VCaP (cell line): ENCODE measurements around the gene KSR1.

ENCODE experiments used
- H3K27ac ChIP-seq: fragments of 450-650 bp; 2 replicates; pipeline ENCODE4 v1.5.1; 2017
- CTCF ChIP-seq: fragments of 450-650 bp; conservative IDR thresholded peaks from 2 replicates; pipeline ENCODE4 v1.5.1; 2017; ENCODE audit warnings: mild to moderate bottlenecking, moderate library complexity

The KSR1 gene

GRCh38 chr17:27535178-27535928 is 79.1 kb downstream of the KSR1 start:
- TF ChIP-seq CTCF = no peak
- H3K27ac ChIP-seq = no peak overlapping the region

DNA sequence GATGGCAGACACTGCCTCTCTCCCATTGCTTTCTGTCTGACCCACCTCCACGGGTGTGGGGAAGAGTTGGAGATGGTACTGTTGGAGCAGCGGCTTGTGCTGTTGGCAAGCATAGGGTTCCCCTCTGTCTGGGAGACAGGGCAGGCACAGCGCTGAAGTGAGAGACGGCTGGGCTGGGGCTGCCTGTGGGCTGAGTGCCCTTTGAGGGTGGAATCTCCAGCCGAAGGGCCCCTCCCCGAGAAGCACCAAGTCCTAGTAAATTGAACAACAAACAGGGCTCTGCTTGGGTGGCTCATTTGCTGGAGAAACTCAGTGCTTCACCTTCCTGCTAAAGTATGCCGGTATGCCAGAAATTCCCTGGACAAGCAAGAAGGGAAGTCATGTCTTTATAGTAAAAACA is 79.7 kb downstream of the KSR1 start:
- TF ChIP-seq CTCF = no peak
- no peak overlapping the region for H3K27ac ChIP-seq

- no peak for TF ChIP-seq CTCF
These were observed 80.5 kb downstream of the KSR1 start for GRCh38 chr17:27536781-27537180.

GRCh38 chr17:27538156-27538955 is 82.1 kb downstream of the KSR1 start:
- H3K27ac ChIP-seq = no peak overlapping the region
- TF ChIP-seq CTCF = no peak

More at GRCh38 chr17:27536781-27537180, 80.5 kb downstream of the KSR1 start:
- no peak overlapping the region for H3K27ac ChIP-seq

GRCh38 chr17:27539152-27539551 is 82.9 kb downstream of the KSR1 start:
- H3K27ac ChIP-seq = no peak overlapping the region
- TF ChIP-seq CTCF = no peak

DNA sequence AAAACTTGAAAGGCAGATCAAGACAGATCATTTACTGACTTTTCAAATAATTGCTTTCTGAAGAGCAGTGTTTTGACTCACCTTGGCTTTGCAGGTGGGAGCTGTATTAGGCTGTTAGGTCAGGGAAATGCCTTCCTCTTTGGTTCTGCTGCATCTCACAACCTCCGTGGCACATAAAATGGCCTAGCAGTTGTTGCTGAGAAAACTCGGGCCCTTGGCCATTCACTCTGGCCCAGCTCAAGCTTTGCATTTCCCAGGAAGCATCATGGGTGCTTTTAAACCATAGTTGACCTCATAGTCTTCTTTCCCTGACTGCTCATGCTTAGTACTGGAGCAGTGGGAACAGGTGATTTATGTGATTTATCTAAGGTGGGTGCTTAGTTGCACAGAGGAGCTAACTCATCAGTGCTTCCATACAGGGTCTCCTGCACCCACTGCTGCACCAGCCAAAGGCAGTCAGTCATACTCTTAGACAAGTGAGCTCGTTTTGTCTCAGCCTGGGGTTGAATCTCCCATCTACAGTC is 83.6 kb downstream of the KSR1 start:
- no peak overlapping the region for H3K27ac ChIP-seq
- TF ChIP-seq CTCF = no peak

GRCh38 chr17:27540318-27541101 is 84.3 kb downstream of the KSR1 start:
- H3K27ac ChIP-seq = no peak overlapping the region
- no peak for TF ChIP-seq CTCF
